Measurements from ENCODE around the gene MIDN.

- TF ChIP-seq POLR2AphosphoS5 (IDR thresholded peaks at IDR 0.05) = no peak
- TF ChIP-seq CTCF (IDR thresholded peaks at IDR 0.05) = peak in 1 of 4 experiments; percentile 5
- TF ChIP-seq POLR2A (IDR thresholded peaks at IDR 0.05) = no peak
Observed at GRCh38 chr19:1261538-1261797, 13.1 kb downstream of the MIDN start.
